Astrocyte of the spinal cord (primary cell): ENCODE data around the gene NES.
"Not testable (repeated sequence)": the region's sequence is repeated elsewhere in the genome, so short reads cannot be mapped to it uniquely, and the experiment has no call there.

Source experiments
- DNase-seq: peaks from one replicate; pipeline ENCODE4 v3.0.0; 2011; ENCODE audit warnings: low read depth, low spot score
- H3K4me3 ChIP-seq: 2 replicates; pipeline ENCODE4 v1.5.1; 2011; ENCODE audit warnings: low read depth, mild to moderate bottlenecking, low read length, moderate library complexity
- in situ Hi-C: cut with HindIII; loops from 2 replicates; pipeline ENCODE4 v1.10.0; 2017; ENCODE audit warnings: low sequenced_read_pairs
- TF ChIP-seq, protein P1 (sequence below): IDR thresholded peaks from 2 replicates; pipeline ENCODE4 v1.5.1; 2012; ENCODE audit warnings: low read depth, mild to moderate bottlenecking, low read length, inconsistent platforms

The NES gene

GRCh38 chr1:156642265-156643048 is 34.8 kb downstream of the NES start:
- in situ Hi-C loops: no loop called here
- no peak overlapping the region for H3K4me3 ChIP-seq
- DNase-seq: no peak
- TF ChIP-seq, protein P1, sequence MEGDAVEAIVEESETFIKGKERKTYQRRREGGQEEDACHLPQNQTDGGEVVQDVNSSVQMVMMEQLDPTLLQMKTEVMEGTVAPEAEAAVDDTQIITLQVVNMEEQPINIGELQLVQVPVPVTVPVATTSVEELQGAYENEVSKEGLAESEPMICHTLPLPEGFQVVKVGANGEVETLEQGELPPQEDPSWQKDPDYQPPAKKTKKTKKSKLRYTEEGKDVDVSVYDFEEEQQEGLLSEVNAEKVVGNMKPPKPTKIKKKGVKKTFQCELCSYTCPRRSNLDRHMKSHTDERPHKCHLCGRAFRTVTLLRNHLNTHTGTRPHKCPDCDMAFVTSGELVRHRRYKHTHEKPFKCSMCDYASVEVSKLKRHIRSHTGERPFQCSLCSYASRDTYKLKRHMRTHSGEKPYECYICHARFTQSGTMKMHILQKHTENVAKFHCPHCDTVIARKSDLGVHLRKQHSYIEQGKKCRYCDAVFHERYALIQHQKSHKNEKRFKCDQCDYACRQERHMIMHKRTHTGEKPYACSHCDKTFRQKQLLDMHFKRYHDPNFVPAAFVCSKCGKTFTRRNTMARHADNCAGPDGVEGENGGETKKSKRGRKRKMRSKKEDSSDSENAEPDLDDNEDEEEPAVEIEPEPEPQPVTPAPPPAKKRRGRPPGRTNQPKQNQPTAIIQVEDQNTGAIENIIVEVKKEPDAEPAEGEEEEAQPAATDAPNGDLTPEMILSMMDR: no peak

- DNase-seq: no peak
- in situ Hi-C loops: no loop called here
- no peak within 1 kb of the TSS for H3K4me3 ChIP-seq
- TF ChIP-seq, protein P1: no peak
Measured at GRCh38 chr1:156641761-156642264, 35.4 kb downstream of the NES start, which contains the start of gene BCAN. TSS of gene BCAN (plus strand) at chr1:156642117. CDS start at chr1:156646055, 3,938 bp downstream.

- no peak for DNase-seq
- no peak overlapping the region for H3K4me3 ChIP-seq
- TF ChIP-seq, protein P1: no peak
- in situ Hi-C loops: no loop called here
Measured at GRCh38 chr1:156640842-156641706, 36.1 kb downstream of the NES start.

- in situ Hi-C loops: no loop called here
- DNase-seq: no peak
- TF ChIP-seq, protein P1: no peak
- H3K4me3 ChIP-seq: no peak overlapping the region
Measured at GRCh38 chr1:156639601-156640101, 37.6 kb downstream of the NES start.

- TF ChIP-seq, protein P1: no peak
- no peak overlapping the region for H3K4me3 ChIP-seq
- in situ Hi-C loops: no loop called here
- no peak for DNase-seq
Measured at GRCh38 chr1:156638189-156638985, 38.8 kb downstream of the NES start.

DNA sequence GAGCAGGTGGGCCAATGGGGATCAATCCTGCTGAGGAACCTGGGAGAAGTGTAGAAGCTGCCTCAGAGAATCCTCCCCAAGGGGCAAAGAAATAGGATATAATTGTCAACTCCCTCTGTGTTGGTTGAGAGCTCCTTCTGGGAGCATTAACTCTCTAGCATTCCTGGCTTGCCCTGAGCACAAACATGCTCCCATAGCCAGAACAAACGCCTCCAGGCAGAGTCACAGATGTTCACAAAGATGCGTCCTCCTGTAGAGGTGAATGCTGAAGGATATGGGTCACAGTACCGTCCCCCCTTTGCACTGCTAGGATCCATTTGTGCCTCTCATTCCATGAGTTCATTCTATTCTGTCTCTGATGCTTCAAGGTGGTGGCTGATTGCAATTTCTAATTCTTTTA is 44.9 kb downstream of the NES start:
- no peak overlapping the region for H3K4me3 ChIP-seq
- no peak for DNase-seq
- in situ Hi-C loops: no loop called here
- TF ChIP-seq, protein P1: no peak

- DNase-seq, H3K4me3 ChIP-seq, in situ Hi-C loops: not testable (repeated sequence)
Measured at GRCh38 chr1:156631152-156631551, 46.1 kb downstream of the NES start.
